Measurements from ENCODE around the gene NTNG1.

NTNG1 gene

GRCh38 chr1:107328087-107328486 is 187.2 kb downstream of the NTNG1 start:
- no peak for DNase-seq (ENCODE audit: low read depth)

- no peak for DNase-seq (ENCODE audit: low read depth)
Observed at GRCh38 chr1:107339775-107340174, 198.9 kb downstream of the NTNG1 start.

- no peak for DNase-seq (ENCODE audit: low read depth)
Observed at GRCh38 chr1:107342316-107342715, 201.5 kb downstream of the NTNG1 start.

- no peak for DNase-seq (ENCODE audit: low read depth)
Observed at GRCh38 chr1:107342768-107343167, 201.9 kb downstream of the NTNG1 start.

GRCh38 chr1:107343601-107344000 is 202.8 kb downstream of the NTNG1 start:
- DNase-seq (ENCODE audit: low read depth), result no peak

GRCh38 chr1:107344268-107344760 is 203.5 kb downstream of the NTNG1 start:
- no peak for DNase-seq (ENCODE audit: low read depth)

- DNase-seq (ENCODE audit: low read depth), result no peak
Observed at GRCh38 chr1:107344836-107345235, 204.0 kb downstream of the NTNG1 start.

- DNase-seq (ENCODE audit: low read depth), result no peak
Observed at GRCh38 chr1:107352850-107353249, 212.0 kb downstream of the NTNG1 start.

- no peak for DNase-seq (ENCODE audit: low read depth)
Observed at GRCh38 chr1:107357376-107357775, 216.5 kb downstream of the NTNG1 start.

GRCh38 chr1:107358619-107359327 is 217.9 kb downstream of the NTNG1 start:
- no peak for DNase-seq (ENCODE audit: low read depth)

- no peak for DNase-seq (ENCODE audit: low read depth)
Observed at GRCh38 chr1:107359472-107360241, 218.8 kb downstream of the NTNG1 start.

- no peak for DNase-seq (ENCODE audit: low read depth)
Observed at GRCh38 chr1:107362468-107363140, 221.8 kb downstream of the NTNG1 start.

GRCh38 chr1:107363154-107363553 is 222.3 kb downstream of the NTNG1 start:
- DNase-seq (ENCODE audit: low read depth), result no peak

GRCh38 chr1:107365527-107366240 is 224.8 kb downstream of the NTNG1 start:
- no peak for DNase-seq (ENCODE audit: low read depth)

- DNase-seq (ENCODE audit: low read depth), result no peak
Observed at GRCh38 chr1:107378426-107378825, 237.6 kb downstream of the NTNG1 start.

- no peak for DNase-seq (ENCODE audit: low read depth)
Observed at GRCh38 chr1:107378866-107379265, 238.0 kb downstream of the NTNG1 start.

- no peak for DNase-seq (ENCODE audit: low read depth)
Observed at GRCh38 chr1:107379826-107380225, 239.0 kb downstream of the NTNG1 start.

- DNase-seq (ENCODE audit: low read depth), result no peak
Observed at GRCh38 chr1:107389410-107390396, 248.9 kb downstream of the NTNG1 start.

GRCh38 chr1:107394301-107394700 is 253.5 kb downstream of the NTNG1 start:
- DNase-seq (ENCODE audit: low read depth), result no peak

- DNase-seq (ENCODE audit: low read depth), result no peak
Observed at GRCh38 chr1:107401704-107402103, 260.9 kb downstream of the NTNG1 start.

GRCh38 chr1:107404756-107405155 is 263.9 kb downstream of the NTNG1 start:
- no peak for DNase-seq (ENCODE audit: low read depth)
